Muscle of leg (tissue), 11 donors: ENCODE data around the gene TNKS1BP1. TPM values are rescaled to one million over a fixed set of nuclear protein-coding genes. Genes with fewer than 3 reads are reported as not detected.
"Not testable (repeated sequence)": the region's sequence is repeated elsewhere in the genome, so short reads cannot be mapped to it uniquely, and the experiment has no call there.

ENCODE experiments used
- DNase-seq: peaks from one replicate; pipeline ENCODE4 v3.0.0; 2013
- H3K27ac ChIP-seq: one replicate; pipeline ENCODE4 v1.5.1; 2013; ENCODE audit warnings: mild to moderate bottlenecking, low read length, control low read depth
- H3K27me3 ChIP-seq: one replicate; pipeline ENCODE4 v1.6.1; 2013; ENCODE audit warnings: low read length; ENCODE audit not compliant: control insufficient read depth, insufficient read depth
- H3K36me3 ChIP-seq: one replicate; pipeline ENCODE4 v1.6.1; 2013; ENCODE audit warnings: low read length; ENCODE audit not compliant: control insufficient read depth, insufficient read depth
- H3K4me1 ChIP-seq: one replicate; pipeline ENCODE4 v1.6.1; 2013; ENCODE audit warnings: low read length; ENCODE audit not compliant: control insufficient read depth, insufficient read depth
- H3K4me3 ChIP-seq: one replicate; pipeline ENCODE4 v1.5.1; 2013; ENCODE audit warnings: low read length, control low read depth
- H3K9me3 ChIP-seq: replicated peaks from 2 replicates; pipeline ENCODE4 v1.6.1; 2013; ENCODE audit warnings: low read depth, low read length; ENCODE audit not compliant: control insufficient read depth
- WGBS: methylation state at CpG from one replicate; pipeline ENCODE4 v1.1.5; 2013; ENCODE audit warnings: missing lambda C conversion rate; ENCODE audit not compliant: insufficient coverage; 5-methylcytosine and 5-hydroxymethylcytosine counted together
- polyA plus RNA-seq, 8 donors: library from polyadenylated mRNA; unstranded; fragments of 120-200 nt; gene quantifications; one replicate each; pipeline versions ENCODE4 v1.2.1 to v1.2.3, GENCODE V29; 2013; ENCODE audit warnings: inconsistent platforms in 1 of 8, low replicate concordance in 1 of 8; ENCODE audit not compliant: insufficient read length in 8 of 8, insufficient read depth in 1 of 8
- total RNA-seq: library from RNA; stranded (reverse); fragments of 120-200 nt; gene quantifications from one replicate; pipeline ENCODE4 v1.2.4, GENCODE V29; 2013

Gene TNKS1BP1
- total and polyA plus RNA-seq, 9 donors: 67.2 to 120 (median 108) TPM

- no peak for DNase-seq
- peaks cover 77% of the 10 kb centered on the region for H3K36me3 ChIP-seq
- H3K27me3 ChIP-seq: no peaks in the 10 kb centered on the region
- no peak overlapping the region for H3K27ac ChIP-seq
- WGBS: 86% methylated on average over 8 of the region's 8 CpGs
- peaks cover 50% of the 10 kb centered on the region for H3K4me1 ChIP-seq
- H3K9me3 ChIP-seq: peaks cover 5% of the 10 kb centered on the region
- no peak overlapping the region for H3K4me3 ChIP-seq
Observed at GRCh38 chr11:57305523-57305922, 19.2 kb downstream of the TNKS1BP1 start.

- 67% methylated on average over 2 of the region's 8 CpGs for WGBS
- Histone ChIP-seq H3K9me3 (peaks cover 14% of the 10 kb centered on the region), H3K4me3 (no peak overlapping the region), H3K27ac (no peak overlapping the region), H3K36me3 (peaks cover 78% of the 10 kb centered on the region), H3K4me1 (peaks cover 36% of the 10 kb centered on the region), H3K27me3 (no peaks in the 10 kb centered on the region)
- no peak for DNase-seq
Observed at GRCh38 chr11:57303990-57304579, 20.7 kb downstream of the TNKS1BP1 start.

GRCh38 chr11:57303280-57303989 lies 21.3 kb downstream of the TNKS1BP1 start:
- Histone ChIP-seq H3K4me1 (peaks cover 29% of the 10 kb centered on the region), H3K27me3 (no peaks in the 10 kb centered on the region), H3K9me3 (peaks cover 16% of the 10 kb centered on the region), H3K36me3 (peaks cover 77% of the 10 kb centered on the region), H3K4me3 (no peak overlapping the region), H3K27ac (no peak overlapping the region)
- DNase-seq: no peak
- WGBS: 81% methylated on average over 17 of the region's 17 CpGs

- Histone ChIP-seq H3K27me3 (no peaks in the 10 kb centered on the region), H3K9me3 (peaks cover 16% of the 10 kb centered on the region), H3K4me1 (peaks cover 20% of the 10 kb centered on the region), H3K36me3 (peaks cover 78% of the 10 kb centered on the region), H3K27ac (no peak overlapping the region), H3K4me3 (no peak overlapping the region)
- no peak for DNase-seq
- 91% methylated on average over 14 of the region's 15 CpGs for WGBS
Observed at GRCh38 chr11:57302489-57302888, 22.3 kb downstream of the TNKS1BP1 start.

GRCh38 chr11:57301711-57302423 lies 22.9 kb downstream of the TNKS1BP1 start:
- 95% methylated on average over 24 of the region's 27 CpGs for WGBS

GRCh38 chr11:57300785-57301184 lies 24.0 kb downstream of the TNKS1BP1 start:
- Histone ChIP-seq H3K4me3 (no peak overlapping the region), H3K27ac (no peak overlapping the region), H3K9me3 (peaks cover 16% of the 10 kb centered on the region), H3K4me1 (peaks cover 10% of the 10 kb centered on the region), H3K36me3 (peaks cover 83% of the 10 kb centered on the region), H3K27me3 (no peaks in the 10 kb centered on the region)
- DNase-seq: no peak
- 88% methylated on average over 10 of the region's 10 CpGs for WGBS

More at GRCh38 chr11:57301711-57302423, 22.9 kb downstream of the TNKS1BP1 start:
- H3K27me3 ChIP-seq: no peaks in the 10 kb centered on the region
- H3K9me3 ChIP-seq: peaks cover 16% of the 10 kb centered on the region
- H3K4me3 ChIP-seq: no peak overlapping the region
- peaks cover 83% of the 10 kb centered on the region for H3K36me3 ChIP-seq
- H3K27ac ChIP-seq: no peak overlapping the region
- DNase-seq: no peak
- peaks cover 14% of the 10 kb centered on the region for H3K4me1 ChIP-seq

GRCh38 chr11:57299150-57299737 lies 25.5 kb downstream of the TNKS1BP1 start:
- Histone ChIP-seq H3K27ac (no peak overlapping the region), H3K9me3 (peaks cover 16% of the 10 kb centered on the region), H3K36me3 (peaks cover 77% of the 10 kb centered on the region), H3K4me1 (peaks cover 12% of the 10 kb centered on the region), H3K27me3 (no peaks in the 10 kb centered on the region), H3K4me3 (no peak overlapping the region)
- no peak for DNase-seq
- no CpG with 5 or more reads among the region's 5 CpGs for WGBS

GRCh38 chr11:57297221-57297620 lies 27.5 kb downstream of the TNKS1BP1 start:
- peaks cover 57% of the 10 kb centered on the region for H3K36me3 ChIP-seq
- WGBS: 100% methylated on average over 1 of the region's 2 CpGs
- no peak overlapping the region for H3K27ac ChIP-seq

GRCh38 chr11:57296205-57296604 lies 28.5 kb downstream of the TNKS1BP1 start:
- Histone ChIP-seq H3K4me1 (peaks cover 24% of the 10 kb centered on the region), H3K36me3 (peaks cover 47% of the 10 kb centered on the region), H3K9me3 (peaks cover 14% of the 10 kb centered on the region)
- not testable (repeated sequence) for H3K27ac ChIP-seq, H3K27me3 ChIP-seq, H3K4me3 ChIP-seq, DNase-seq
- no CpG with 5 or more reads among the region's 3 CpGs for WGBS

More at GRCh38 chr11:57297221-57297620, 27.5 kb downstream of the TNKS1BP1 start:
- Histone ChIP-seq H3K27me3 (no peaks in the 10 kb centered on the region), H3K4me3 (no peak overlapping the region), H3K9me3 (peaks cover 16% of the 10 kb centered on the region), H3K4me1 (peaks cover 24% of the 10 kb centered on the region)
- no peak for DNase-seq
